ENCODE measurements around the gene MSL2.
"Not testable (repeated sequence)": the region's sequence is repeated elsewhere in the genome, so short reads cannot be mapped to it uniquely, and the experiment has no call there.

MSL2 gene

GRCh38 chr3:136177876-136178275, 18.3 kb downstream of the MSL2 start:
- no peak for TF ChIP-seq CTCF (IDR thresholded peaks at IDR 0.05)
- DNase-seq (ENCODE audit: low spot score) = no peak
- no peak overlapping the region for H3K4me3 ChIP-seq
- no peak overlapping the region for H3K27ac ChIP-seq

- DNase-seq (ENCODE audit: low spot score) = no peak
- H3K4me3 ChIP-seq = no peak overlapping the region
- no peak for TF ChIP-seq CTCF (IDR thresholded peaks at IDR 0.05)
- no peak overlapping the region for H3K27ac ChIP-seq
Observed at GRCh38 chr3:136173939-136174490, 22.1 kb downstream of the MSL2 start.

GRCh38 chr3:136171097-136171542, 25.0 kb downstream of the MSL2 start:
- H3K27ac ChIP-seq = no peak overlapping the region
- no peak for TF ChIP-seq CTCF (IDR thresholded peaks at IDR 0.05)
- H3K4me3 ChIP-seq = no peak overlapping the region
- no peak for DNase-seq (ENCODE audit: low spot score)

- not testable (repeated sequence) for H3K4me3 ChIP-seq; H3K27ac ChIP-seq; DNase-seq (ENCODE audit: low spot score)
Observed at GRCh38 chr3:136168236-136168635, 27.9 kb downstream of the MSL2 start.

GRCh38 chr3:136166507-136166906, 29.6 kb downstream of the MSL2 start:
- no peak for TF ChIP-seq CTCF (IDR thresholded peaks at IDR 0.05)
- H3K27ac ChIP-seq = no peak overlapping the region
- H3K4me3 ChIP-seq = no peak overlapping the region
- DNase-seq (ENCODE audit: low spot score) = no peak

GRCh38 chr3:136163607-136164006, 32.5 kb downstream of the MSL2 start:
- not testable (repeated sequence) for H3K4me3 ChIP-seq; DNase-seq (ENCODE audit: low spot score); H3K27ac ChIP-seq

GRCh38 chr3:136162322-136162721, 33.8 kb downstream of the MSL2 start:
- TF ChIP-seq CTCF (IDR thresholded peaks at IDR 0.05) = no peak
- no peak for DNase-seq (ENCODE audit: low spot score)
- Histone ChIP-seq H3K27ac (no peak overlapping the region), H3K4me3 (no peak overlapping the region)

GRCh38 chr3:136161516-136161915, 34.6 kb downstream of the MSL2 start:
- no peak for DNase-seq (ENCODE audit: low spot score)
- no peak overlapping the region for H3K27ac ChIP-seq
- H3K4me3 ChIP-seq = no peak overlapping the region
- TF ChIP-seq CTCF (IDR thresholded peaks at IDR 0.05) = no peak
